K562 (cell line): Measurements from ENCODE around the gene SHANK1. TPM values are rescaled to one million over a fixed set of nuclear protein-coding genes. Genes with fewer than 3 reads are reported as not detected.

Source experiments
- CEBPB ChIP-seq: fragments of 450-650 bp; IDR thresholded peaks from 2 replicates; pipeline ENCODE4 v1.6.1; 2016; ENCODE audit warnings: missing genetic modification characterization, missing compliant biosample characterization
- CSDE1 ChIP-seq, 2 experiments: fragments of 450-650 bp; IDR thresholded peaks; 2 replicates each; pipeline ENCODE4 v1.6.1; 2016; ENCODE audit warnings: mild to moderate bottlenecking in 1 of 2
- FOSL1 ChIP-seq: fragments of 200-800 bp; sonication (Bioruptor generic); conservative IDR thresholded peaks from 2 replicates; pipeline ENCODE4 v1.6.1; 2016; ENCODE audit warnings: missing genetic modification characterization, missing compliant biosample characterization
- HMG20A ChIP-seq: fragments of 450-650 bp; formaldehyde crosslinking; conservative IDR thresholded peaks from 2 replicates; pipeline ENCODE4 v1.4.0; 2020; ENCODE audit warnings: mild to moderate bottlenecking, mixed read lengths
- MCM2 ChIP-seq: fragments of 450-650 bp; IDR thresholded peaks from 2 replicates; pipeline ENCODE4 v1.6.1; 2017; ENCODE audit warnings: low read depth, mild to moderate bottlenecking
- MXI1 ChIP-seq: IDR thresholded peaks from 2 replicates; pipeline ENCODE4 v1.6.1; 2011; ENCODE audit warnings: low read depth, mild to moderate bottlenecking, improper control_type of control experiment, low read length
- MYNN ChIP-seq, 2 experiments: sonication (generic); formaldehyde crosslinking in 1 of 2; IDR thresholded peaks; 2 replicates each; pipeline versions ENCODE4 v1.5.0 to v1.6.1; 2016 to 2020; ENCODE audit warnings: antibody characterized with exemption in 1 of 2, missing genetic modification reagents in 1 of 2
- NFIC ChIP-seq: fragments of 450-650 bp; IDR thresholded peaks from 2 replicates; pipeline ENCODE4 v1.6.1; 2017; ENCODE audit warnings: mild to moderate bottlenecking, inconsistent platforms
- NR2C1 ChIP-seq, 2 experiments: fragments of 450-650 bp; IDR thresholded peaks; 2 replicates each; pipeline ENCODE4 v1.6.1; 2017; ENCODE audit warnings: mild to moderate bottlenecking in 2 of 2, antibody characterized with exemption in 1 of 2, inconsistent platforms in 1 of 2, missing compliant biosample characterization in 1 of 2, missing genetic modification characterization in 1 of 2
- PHF21A ChIP-seq: fragments of 450-650 bp; IDR thresholded peaks from 2 replicates; pipeline ENCODE4 v1.6.1; 2017; ENCODE audit warnings: low read depth, borderline replicate concordance
- RFX1 ChIP-seq: fragments of 450-650 bp; IDR thresholded peaks from 2 replicates; pipeline ENCODE4 v1.6.1; 2016; ENCODE audit warnings: mild to moderate bottlenecking, moderate library complexity
- SAFB2 ChIP-seq: fragments of 200-400 bp; formaldehyde crosslinking; IDR thresholded peaks from 2 replicates; pipeline ENCODE4 v1.6.1; 2018; ENCODE audit warnings: borderline replicate concordance, low read length, low read depth, moderate library complexity; ENCODE audit not compliant: severe bottlenecking
- SAP30 ChIP-seq: fragments of 200-600 bp; sonication (generic); IDR thresholded peaks from 2 replicates; pipeline ENCODE4 v1.6.1; 2012; ENCODE audit warnings: borderline replicate concordance, low read depth, mild to moderate bottlenecking, moderate library complexity, low read length, control low read depth, inconsistent platforms; ENCODE audit not compliant: insufficient read depth, poor library complexity, severe bottlenecking
- SOX6 ChIP-seq: fragments of 450-650 bp; IDR thresholded peaks from 2 replicates; pipeline ENCODE4 v1.6.1; 2014; ENCODE audit warnings: mild to moderate bottlenecking
- SP1 ChIP-seq: sonication (generic); formaldehyde crosslinking; IDR thresholded peaks from 2 replicates; pipeline ENCODE4 v1.8.1; 2022; ENCODE audit warnings: mild to moderate bottlenecking, missing genetic modification reagents
- TEAD4 ChIP-seq, 2 experiments: sonication (generic) in 1 of 2; formaldehyde crosslinking in 1 of 2; IDR thresholded peaks; 2 replicates each; pipeline versions ENCODE4 v1.6.1 to v1.8.0; 2012 to 2022; ENCODE audit warnings: borderline replicate concordance in 1 of 2, inconsistent platforms in 1 of 2, low read length in 1 of 2, mild to moderate bottlenecking in 1 of 2, missing genetic modification reagents in 1 of 2
- U2AF1 ChIP-seq: fragments of 200-400 bp; formaldehyde crosslinking; optimal IDR thresholded peaks from 2 replicates; pipeline ENCODE3; 2017; ENCODE audit warnings: mild to moderate bottlenecking, low read depth, low read length, moderate library complexity
- polyA plus RNA-seq, 8 experiments: library from polyadenylated mRNA; depleted of rRNA in 4 of 8; stranded (reverse) in 5 of 8; unstranded in 3 of 8; fragments of >200 nt; fragmentation: Nextera tagmentation in 2 of 8; fragmentation: Illumina TruSeq in 1 of 8; extraction: Ambion mirVana in 2 of 8; extraction: Trizol in 1 of 8; gene quantifications; 2 replicates each; pipeline versions ENCODE4 v1.2.1 to v1.2.3, GENCODE V29; 2011 to 2014; ENCODE audit warnings: inconsistent platforms in 1 of 8, missing spikeins in 1 of 8
- total RNA-seq, 7 experiments: library from RNA; depleted of rRNA in 6 of 7; stranded (reverse); fragments of >200 nt in 6 of 7; fragmentation: Illumina TruSeq in 2 of 7; extraction: Trizol in 2 of 7; gene quantifications; 2 replicates each; pipeline versions ENCODE4 v1.2.1 to v1.2.3, GENCODE V29; 2011 to 2021; ENCODE audit warnings: low replicate concordance in 1 of 7
- TF ChIP-seq, protein P1 (sequence below): fragments of 200-800 bp; sonication (Bioruptor generic); IDR thresholded peaks from 2 replicates; pipeline ENCODE4 v1.6.1; 2017; ENCODE audit warnings: missing genetic modification characterization, missing compliant biosample characterization
- TF ChIP-seq, protein P2 (sequence below): fragments of 200-800 bp; sonication (Bioruptor generic); IDR thresholded peaks from 2 replicates; pipeline ENCODE4 v1.6.1; 2017; ENCODE audit warnings: missing genetic modification characterization, missing compliant biosample characterization
- TF ChIP-seq, protein P3 (sequence below): fragments of 450-650 bp; formaldehyde crosslinking; IDR thresholded peaks from 2 replicates; pipeline ENCODE4 v1.4.0; 2020; ENCODE audit warnings: mild to moderate bottlenecking, mixed read lengths
- TF ChIP-seq, protein P4 (sequence below): sonication (generic); IDR thresholded peaks from 2 replicates; pipeline ENCODE4 v1.6.1; 2016

SHANK1 gene
- total and polyA plus RNA-seq, 9 of the 15 experiments (the other 6 are each of a cell fraction or from before 2014, with no cell fraction given) = 0.33 to 1.3 (median 0.55) TPM; not detected in 2

DNA sequence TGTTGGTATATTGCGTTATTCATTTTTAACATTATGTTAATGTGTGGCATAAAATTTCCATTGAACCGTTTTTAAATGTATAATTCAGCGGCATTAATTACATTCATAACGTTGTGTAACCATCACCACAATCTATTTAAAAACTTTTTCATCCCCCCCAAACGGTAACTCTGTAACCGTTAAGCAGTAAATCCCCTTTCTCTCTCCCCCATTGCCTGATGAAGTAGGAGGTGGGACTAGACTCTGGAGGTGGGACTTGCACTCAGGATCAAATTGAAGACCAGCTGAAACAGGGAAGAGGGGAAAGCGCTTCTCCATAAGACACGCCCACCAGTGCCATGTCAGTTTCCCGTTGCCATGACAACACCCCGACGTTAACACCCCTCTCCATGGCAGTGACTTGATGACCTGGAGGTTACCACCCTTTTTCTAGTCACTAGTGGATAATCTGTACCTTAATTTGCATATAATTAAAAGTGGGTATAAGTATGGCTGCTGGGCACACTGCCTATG, 20.4 kb upstream of the SHANK1 start (continued):
- TF ChIP-seq, protein P1, sequence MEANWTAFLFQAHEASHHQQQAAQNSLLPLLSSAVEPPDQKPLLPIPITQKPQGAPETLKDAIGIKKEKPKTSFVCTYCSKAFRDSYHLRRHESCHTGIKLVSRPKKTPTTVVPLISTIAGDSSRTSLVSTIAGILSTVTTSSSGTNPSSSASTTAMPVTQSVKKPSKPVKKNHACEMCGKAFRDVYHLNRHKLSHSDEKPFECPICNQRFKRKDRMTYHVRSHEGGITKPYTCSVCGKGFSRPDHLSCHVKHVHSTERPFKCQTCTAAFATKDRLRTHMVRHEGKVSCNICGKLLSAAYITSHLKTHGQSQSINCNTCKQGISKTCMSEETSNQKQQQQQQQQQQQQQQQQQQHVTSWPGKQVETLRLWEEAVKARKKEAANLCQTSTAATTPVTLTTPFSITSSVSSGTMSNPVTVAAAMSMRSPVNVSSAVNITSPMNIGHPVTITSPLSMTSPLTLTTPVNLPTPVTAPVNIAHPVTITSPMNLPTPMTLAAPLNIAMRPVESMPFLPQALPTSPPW (CRISPR knock-in tag) = 0 out of 2 replicates have a peak, but pooled peaks have one; percentile 14
- no peak for TF ChIP-seq FOSL1 (tag)
- TF ChIP-seq MXI1 = peak; percentile 67; the same call in 1 of the 2 replicates
- no peak for TF ChIP-seq SAFB2
- no peak for TF ChIP-seq PHF21A
- no peak for TF ChIP-seq SAP30
- no peak for TF ChIP-seq MYNN (IDR thresholded peaks at IDR 0.05)
- no peak for TF ChIP-seq MYNN (CRISPR knock-in tag; IDR thresholded peaks at IDR 0.05)
- TF ChIP-seq U2AF1 = no peak
- TF ChIP-seq HMG20A = no peak
- peak in 1 of 2 experiments; percentile 98; a peak in 2 of 4 replicates for TF ChIP-seq CSDE1 (IDR thresholded peaks at IDR 0.05)
- TF ChIP-seq, protein P2, sequence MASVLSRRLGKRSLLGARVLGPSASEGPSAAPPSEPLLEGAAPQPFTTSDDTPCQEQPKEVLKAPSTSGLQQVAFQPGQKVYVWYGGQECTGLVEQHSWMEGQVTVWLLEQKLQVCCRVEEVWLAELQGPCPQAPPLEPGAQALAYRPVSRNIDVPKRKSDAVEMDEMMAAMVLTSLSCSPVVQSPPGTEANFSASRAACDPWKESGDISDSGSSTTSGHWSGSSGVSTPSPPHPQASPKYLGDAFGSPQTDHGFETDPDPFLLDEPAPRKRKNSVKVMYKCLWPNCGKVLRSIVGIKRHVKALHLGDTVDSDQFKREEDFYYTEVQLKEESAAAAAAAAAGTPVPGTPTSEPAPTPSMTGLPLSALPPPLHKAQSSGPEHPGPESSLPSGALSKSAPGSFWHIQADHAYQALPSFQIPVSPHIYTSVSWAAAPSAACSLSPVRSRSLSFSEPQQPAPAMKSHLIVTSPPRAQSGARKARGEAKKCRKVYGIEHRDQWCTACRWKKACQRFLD = no peak
- peak; percentile 31; the same call in 1 of the 2 replicates for TF ChIP-seq CEBPB
- no peak for TF ChIP-seq MCM2
- no peak for TF ChIP-seq SOX6
- TF ChIP-seq, protein P3, sequence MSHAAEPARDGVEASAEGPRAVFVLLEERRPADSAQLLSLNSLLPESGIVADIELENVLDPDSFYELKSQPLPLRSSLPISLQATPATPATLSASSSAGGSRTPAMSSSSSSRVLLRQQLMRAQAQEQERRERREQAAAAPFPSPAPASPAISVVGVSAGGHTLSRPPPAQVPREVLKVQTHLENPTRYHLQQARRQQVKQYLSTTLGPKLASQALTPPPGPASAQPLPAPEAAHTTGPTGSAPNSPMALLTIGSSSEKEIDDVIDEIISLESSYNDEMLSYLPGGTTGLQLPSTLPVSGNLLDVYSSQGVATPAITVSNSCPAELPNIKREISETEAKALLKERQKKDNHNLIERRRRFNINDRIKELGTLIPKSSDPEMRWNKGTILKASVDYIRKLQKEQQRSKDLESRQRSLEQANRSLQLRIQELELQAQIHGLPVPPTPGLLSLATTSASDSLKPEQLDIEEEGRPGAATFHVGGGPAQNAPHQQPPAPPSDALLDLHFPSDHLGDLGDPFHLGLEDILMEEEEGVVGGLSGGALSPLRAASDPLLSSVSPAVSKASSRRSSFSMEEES (CRISPR knock-in tag) = no peak
- TF ChIP-seq TEAD4 (IDR thresholded peaks at IDR 0.05; ENCODE audit: low read length) = no peak
- no peak for TF ChIP-seq TEAD4 (CRISPR knock-in tag; IDR thresholded peaks at IDR 0.05; ENCODE audit: borderline replicate concordance)
- TF ChIP-seq NFIC = no peak
- peak; percentile 100 for TF ChIP-seq RFX1
- 0 out of 2 replicates have a peak, but pooled peaks have one; percentile 40 for TF ChIP-seq SP1 (CRISPR knock-in tag)
- no peak for TF ChIP-seq NR2C1 (IDR thresholded peaks at IDR 0.05)
- 0 out of 2 replicates have a peak, but pooled peaks have one; percentile 20 for TF ChIP-seq NR2C1 (tag; IDR thresholded peaks at IDR 0.05)
- TF ChIP-seq, protein P4, sequence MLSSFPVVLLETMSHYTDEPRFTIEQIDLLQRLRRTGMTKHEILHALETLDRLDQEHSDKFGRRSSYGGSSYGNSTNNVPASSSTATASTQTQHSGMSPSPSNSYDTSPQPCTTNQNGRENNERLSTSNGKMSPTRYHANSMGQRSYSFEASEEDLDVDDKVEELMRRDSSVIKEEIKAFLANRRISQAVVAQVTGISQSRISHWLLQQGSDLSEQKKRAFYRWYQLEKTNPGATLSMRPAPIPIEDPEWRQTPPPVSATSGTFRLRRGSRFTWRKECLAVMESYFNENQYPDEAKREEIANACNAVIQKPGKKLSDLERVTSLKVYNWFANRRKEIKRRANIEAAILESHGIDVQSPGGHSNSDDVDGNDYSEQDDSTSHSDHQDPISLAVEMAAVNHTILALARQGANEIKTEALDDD = peak; percentile 84
